ENCODE results near the gene FAM53A. TPM values are rescaled to one million over a fixed set of nuclear protein-coding genes. Genes with fewer than 3 reads are reported as not detected.

Gene FAM53A
- total RNA-seq, 1 donor from 2014 or later: 2.2 TPM

GRCh38 chr4:1597021-1597931 is 86.8 kb downstream of the FAM53A start:
- DNase-seq (ENCODE audit: low spot score) (no peak), ATAC-seq (no peak)

GRCh38 chr4:1596393-1596792 is 87.7 kb downstream of the FAM53A start:
- ATAC-seq (no peak), DNase-seq (ENCODE audit: low spot score) (no peak)

- no peak for DNase-seq (ENCODE audit: low spot score)
- ATAC-seq: no peak
Observed at GRCh38 chr4:1595789-1596325, 88.3 kb downstream of the FAM53A start.

GRCh38 chr4:1594871-1595788 is 89.0 kb downstream of the FAM53A start:
- ATAC-seq (peak; percentile 21), DNase-seq (ENCODE audit: low spot score) (no peak)

- DNase-seq (ENCODE audit: low spot score) (no peak), ATAC-seq (no peak)
Observed at GRCh38 chr4:1593881-1594345, 90.2 kb downstream of the FAM53A start.

GRCh38 chr4:1593458-1593857 is 90.7 kb downstream of the FAM53A start:
- ATAC-seq: no peak
- DNase-seq (ENCODE audit: low spot score): no peak

GRCh38 chr4:1592709-1593417 is 91.2 kb downstream of the FAM53A start:
- ATAC-seq: no peak
- no peak for DNase-seq (ENCODE audit: low spot score)

- no peak for ATAC-seq
- DNase-seq (ENCODE audit: low spot score): no peak
Observed at GRCh38 chr4:1592068-1592708, 91.9 kb downstream of the FAM53A start.

- ATAC-seq (no peak), DNase-seq (ENCODE audit: low spot score) (no peak)
Observed at GRCh38 chr4:1591107-1591506, 93.0 kb downstream of the FAM53A start.

GRCh38 chr4:1590244-1590643 is 93.9 kb downstream of the FAM53A start:
- DNase-seq (ENCODE audit: low spot score) (no peak), ATAC-seq (no peak)

Other genes starting within 250 kb of the FAM53A start
- gene SLBP, start 28.0 kb upstream of the FAM53A start, total RNA-seq: 12.3 TPM
- 30.3 TPM for gene TMEM129, start 37.0 kb upstream of the FAM53A start, total RNA-seq
- 4.5 TPM for gene TACC3, start 37.2 kb upstream of the FAM53A start, total RNA-seq
- gene FGFR3, start 109.0 kb upstream of the FAM53A start, total RNA-seq: 48.5 TPM
- 28.1 TPM for gene LETM1, start 171.8 kb upstream of the FAM53A start, total RNA-seq
- gene NSD2, start 187.1 kb upstream of the FAM53A start, total RNA-seq: 13.5 TPM